SK-N-SH (cell line): ENCODE data around the gene CACNA1A. TPM values are rescaled to one million over a fixed set of nuclear protein-coding genes. Genes with fewer than 3 reads are reported as not detected.

Experiments used
- CTCF ChIA-PET: fragments of 300-600, 350-600 bp; formaldehyde crosslinking; extraction: SDS; loops from one replicate; lab custom pipeline; 2021; lab: Yijun Ruan, JAX
- POLR2A ChIA-PET: fragments of 350-600 bp; sonication (Branson Sonifier 250); formaldehyde crosslinking; extraction: SDS; loops from one replicate; lab custom pipeline; 2020; ENCODE audit warnings: antibody characterized with exemption, inconsistent platforms; lab: Yijun Ruan, JAX
- DNase-seq: peaks from one replicate; pipeline ENCODE4 v3.0.0; 2012
- H2AFZ ChIP-seq: fragments of 200-600 bp; sonication (generic); 2 replicates; pipeline ENCODE4 v1.8.1; 2016; ENCODE audit warnings: antibody characterized with exemption, mild to moderate bottlenecking, low read depth
- H3F3A ChIP-seq: fragments of 200-600 bp; sonication (generic); replicated peaks from 2 replicates; pipeline ENCODE3; 2016; ENCODE audit warnings: antibody characterized with exemption, mild to moderate bottlenecking; ENCODE audit not compliant: insufficient read depth
- H3K27ac ChIP-seq, 2 experiments: fragments of 200-500 bp in 1 of 2; fragments of 200-600 bp in 1 of 2; sonication (Bioruptor generic) in 1 of 2; sonication (generic), shearing (Covaris generic) in 1 of 2; 2 replicates each; pipeline versions ENCODE4 v1.5.1 to v1.6.1; 2014 to 2016; ENCODE audit warnings: low read depth in 2 of 2, inconsistent platforms in 1 of 2, low read length in 1 of 2, mild to moderate bottlenecking in 1 of 2, mixed read lengths in 1 of 2
- H3K27me3 ChIP-seq: fragments of 200-600 bp; sonication (generic), shearing (Covaris generic); 2 replicates; pipeline ENCODE4 v1.6.1; 2016; ENCODE audit warnings: mixed run types; ENCODE audit not compliant: insufficient read depth
- H3K36me3 ChIP-seq, 2 experiments: fragments of 200-500 bp in 1 of 2; fragments of 200-600 bp in 1 of 2; sonication (Bioruptor generic) in 1 of 2; sonication (generic) in 1 of 2; replicated peaks in 1 of 2; 2 replicates each; pipeline versions ENCODE3 to v1.5.1; 2014 to 2016; ENCODE audit warnings: low read length in 1 of 2, mild to moderate bottlenecking in 1 of 2; ENCODE audit not compliant: insufficient read depth in 2 of 2, control insufficient read depth in 1 of 2
- H3K4me1 ChIP-seq, 2 experiments: fragments of 200-500 bp in 1 of 2; fragments of 200-600 bp in 1 of 2; sonication (Bioruptor generic) in 1 of 2; sonication (generic), shearing (Covaris generic) in 1 of 2; 2 replicates each; pipeline versions ENCODE4 v1.5.1 to v1.6.1; 2014 to 2016; ENCODE audit warnings: low read depth in 1 of 2, low read length in 1 of 2, mixed run types in 1 of 2; ENCODE audit not compliant: insufficient read depth in 2 of 2, control insufficient read depth in 1 of 2
- H3K4me2 ChIP-seq: fragments of 200-600 bp; sonication (generic), shearing (Covaris generic); 2 replicates; pipeline ENCODE4 v1.6.1; 2017; ENCODE audit warnings: mixed run types
- H3K4me3 ChIP-seq, 2 experiments: fragments of 200-500 bp in 1 of 2; fragments of 200-600 bp in 1 of 2; sonication (Bioruptor generic) in 1 of 2; sonication (generic), shearing (Covaris generic) in 1 of 2; 2 replicates each; pipeline versions ENCODE4 v1.5.1 to v1.8.1; 2014 to 2016; ENCODE audit warnings: low read depth in 2 of 2, inconsistent platforms in 1 of 2, low read length in 1 of 2, mild to moderate bottlenecking in 1 of 2, mixed read lengths in 1 of 2, moderate library complexity in 1 of 2
- H3K79me2 ChIP-seq: fragments of 200-600 bp; sonication (generic); 2 replicates; pipeline ENCODE4 v1.8.1; 2017; ENCODE audit warnings: mild to moderate bottlenecking; ENCODE audit not compliant: insufficient read depth
- H3K9ac ChIP-seq: fragments of 200-600 bp; sonication (generic); 2 replicates; pipeline ENCODE4 v1.6.1; 2017; ENCODE audit warnings: mixed run types
- H3K9me2 ChIP-seq: fragments of 200-600 bp; sonication (generic); 2 replicates; pipeline ENCODE4 v1.6.1; 2017; ENCODE audit warnings: mixed run types
- H3K9me3 ChIP-seq: fragments of 200-600 bp; sonication (generic); 2 replicates; pipeline ENCODE4 v1.6.1; 2017; ENCODE audit warnings: mixed run types, mild to moderate bottlenecking, moderate library complexity
- H4K20me1 ChIP-seq: fragments of 200-600 bp; sonication (generic); 2 replicates; pipeline ENCODE4 v1.6.1; 2017; ENCODE audit warnings: mild to moderate bottlenecking, mixed run types; ENCODE audit not compliant: insufficient read depth
- CHD2 ChIP-seq: fragments of 150-350 bp; IDR thresholded peaks from 2 replicates; pipeline ENCODE4 v1.6.1; 2018; ENCODE audit warnings: low read length; ENCODE audit not compliant: partially characterized antibody
- ELF1 ChIP-seq: IDR thresholded peaks from 2 replicates; pipeline ENCODE4 v1.4.0; 2012
- EP300 ChIP-seq, 2 experiments: IDR thresholded peaks; 2 replicates each; pipeline versions ENCODE4 v1.4.0 to v1.6.1; 2012; ENCODE audit warnings: borderline replicate concordance in 1 of 2, low read depth in 1 of 2, low read length in 1 of 2
- FOXM1 ChIP-seq: IDR thresholded peaks from 2 replicates; pipeline ENCODE4 v1.4.0; 2012; ENCODE audit warnings: low read depth, mild to moderate bottlenecking
- GABPA ChIP-seq: IDR thresholded peaks from 2 replicates; pipeline ENCODE4 v1.4.0; 2012; ENCODE audit warnings: low read depth, mild to moderate bottlenecking
- GATA2 ChIP-seq: sonication (generic); formaldehyde crosslinking; IDR thresholded peaks from 2 replicates; pipeline ENCODE4 v1.5.0; 2020; ENCODE audit warnings: mild to moderate bottlenecking, missing genetic modification reagents
- JUND ChIP-seq: IDR thresholded peaks from 2 replicates; pipeline ENCODE4 v1.4.0; 2012
- NFIC ChIP-seq: IDR thresholded peaks from 2 replicates; pipeline ENCODE4 v1.4.0; 2012; ENCODE audit warnings: borderline replicate concordance
- PBX3 ChIP-seq: IDR thresholded peaks from 2 replicates; pipeline ENCODE4; 2012
- RAD21 ChIP-seq: IDR thresholded peaks from 2 replicates; pipeline ENCODE4 v1.6.1; 2012; ENCODE audit warnings: mild to moderate bottlenecking, low read length
- RFX5 ChIP-seq: IDR thresholded peaks from 2 replicates; pipeline ENCODE4 v1.6.1; 2012; ENCODE audit warnings: mild to moderate bottlenecking, improper control_type of control experiment, low read length
- SIN3A ChIP-seq: IDR thresholded peaks from 2 replicates; pipeline ENCODE4 v1.6.1; 2012; ENCODE audit warnings: low read depth, mild to moderate bottlenecking, low read length, moderate library complexity, borderline replicate concordance
- SMC3 ChIP-seq: IDR thresholded peaks from 2 replicates; pipeline ENCODE4 v1.6.1; 2012; ENCODE audit warnings: low read depth, low read length, improper control_type of control experiment
- USF2 ChIP-seq: fragments of 150-350 bp; IDR thresholded peaks from 2 replicates; pipeline ENCODE4 v1.6.1; 2017; ENCODE audit warnings: antibody characterized with exemption, low read length, low read depth, borderline replicate concordance
- ZBTB33 ChIP-seq: IDR thresholded peaks from 2 replicates; pipeline ENCODE4 v1.4.0; 2012; ENCODE audit warnings: low read depth, borderline replicate concordance
- WGBS: methylation state at CpG from one replicate; pipeline ENCODE4 v1.1.6; 2017; ENCODE audit warnings: low lambda C conversion rate; 5-methylcytosine and 5-hydroxymethylcytosine counted together
- polyA plus RNA-seq, 3 experiments: library from polyadenylated mRNA; depleted of rRNA; stranded (reverse); fragments of >200 nt; gene quantifications; 2 replicates each; pipeline ENCODE4 v1.2.3, GENCODE V29; 2012
- TF ChIP-seq, protein P1 (sequence below): fragments of 150-350 bp; IDR thresholded peaks from 2 replicates; pipeline ENCODE4 v1.6.1; 2016; ENCODE audit warnings: mild to moderate bottlenecking, low read depth, low read length
- TF ChIP-seq, protein P2 (sequence below): IDR thresholded peaks from 2 replicates; pipeline ENCODE4 v1.4.0; 2012; ENCODE audit warnings: low read depth, borderline replicate concordance

CACNA1A gene
- polyA plus RNA-seq, 1 of the 3 experiments (the other 2 are of a cell fraction): 1.3 TPM

DNA sequence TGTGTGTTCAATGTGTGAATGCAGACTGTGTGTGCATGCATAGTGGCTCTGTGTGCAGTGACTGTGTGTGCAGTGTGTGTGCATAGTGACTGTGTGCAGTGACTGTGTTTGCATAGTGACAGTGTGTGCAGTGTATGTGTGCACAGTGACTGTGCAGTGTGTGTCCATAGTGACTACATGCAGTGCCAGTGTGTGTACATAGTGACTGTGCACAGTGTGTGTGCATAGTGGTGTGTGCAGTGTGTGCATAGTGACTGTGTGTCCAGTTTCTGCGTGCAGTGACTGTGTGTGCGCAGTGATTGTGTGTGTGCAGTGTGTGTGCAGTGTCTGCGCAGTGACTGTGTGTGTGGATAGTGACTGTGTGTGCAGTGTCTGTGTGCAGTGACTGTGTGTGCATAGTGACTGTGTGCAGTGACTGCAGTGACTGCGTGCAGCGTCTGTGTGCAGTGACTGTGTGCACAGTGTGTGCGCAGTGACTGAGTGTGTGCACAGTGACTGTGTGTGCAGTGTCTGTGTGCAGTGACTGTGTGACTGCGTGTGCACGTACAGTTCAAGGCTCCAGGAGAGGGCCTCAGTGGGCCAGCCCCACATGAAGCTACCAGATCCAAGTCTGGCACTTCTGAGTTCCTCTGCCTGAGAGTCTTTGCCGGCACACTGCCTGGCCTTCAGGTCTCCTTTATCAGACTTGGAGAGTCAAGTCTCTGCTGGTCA lies 265.8 kb downstream of the CACNA1A start:
- no peaks in the 10 kb centered on the region for H3K9me3 ChIP-seq
- CTCF ChIA-PET: interaction anchor here (0.7 to 0.8 kb wide), 2 partner anchors 13 to 30 kb away, joined by 3 read pairs; no protein-coding TSS in a partner anchor
- no peaks in the 10 kb centered on the region for H4K20me1 ChIP-seq
- H2AFZ ChIP-seq: no peak overlapping the region
- no peak overlapping the region for H3K4me2 ChIP-seq
- no peaks in the 10 kb centered on the region for H3F3A ChIP-seq
- H3K9ac ChIP-seq: no peak overlapping the region
- no peaks in the 10 kb centered on the region for H3K9me2 ChIP-seq
- H3K4me3 ChIP-seq: no peak overlapping the region
- no peak for TF ChIP-seq PBX3
- TF ChIP-seq NFIC: no peak
- TF ChIP-seq, protein P1, sequence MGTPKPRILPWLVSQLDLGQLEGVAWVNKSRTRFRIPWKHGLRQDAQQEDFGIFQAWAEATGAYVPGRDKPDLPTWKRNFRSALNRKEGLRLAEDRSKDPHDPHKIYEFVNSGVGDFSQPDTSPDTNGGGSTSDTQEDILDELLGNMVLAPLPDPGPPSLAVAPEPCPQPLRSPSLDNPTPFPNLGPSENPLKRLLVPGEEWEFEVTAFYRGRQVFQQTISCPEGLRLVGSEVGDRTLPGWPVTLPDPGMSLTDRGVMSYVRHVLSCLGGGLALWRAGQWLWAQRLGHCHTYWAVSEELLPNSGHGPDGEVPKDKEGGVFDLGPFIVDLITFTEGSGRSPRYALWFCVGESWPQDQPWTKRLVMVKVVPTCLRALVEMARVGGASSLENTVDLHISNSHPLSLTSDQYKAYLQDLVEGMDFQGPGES: no peak
- no peak for TF ChIP-seq SMC3
- no peak for TF ChIP-seq EP300 (IDR thresholded peaks at IDR 0.05; ENCODE audit: borderline replicate concordance in 1 of 2, low read depth in 1 of 2, low read length in 1 of 2)
- TF ChIP-seq USF2: no peak
- no peak for TF ChIP-seq SIN3A
- no peak for TF ChIP-seq ZBTB33
- TF ChIP-seq JUND: no peak
- no peak for TF ChIP-seq CHD2
- no peak for TF ChIP-seq GABPA
- TF ChIP-seq RFX5: no peak
- TF ChIP-seq GATA2: no peak
- TF ChIP-seq, protein P2, sequence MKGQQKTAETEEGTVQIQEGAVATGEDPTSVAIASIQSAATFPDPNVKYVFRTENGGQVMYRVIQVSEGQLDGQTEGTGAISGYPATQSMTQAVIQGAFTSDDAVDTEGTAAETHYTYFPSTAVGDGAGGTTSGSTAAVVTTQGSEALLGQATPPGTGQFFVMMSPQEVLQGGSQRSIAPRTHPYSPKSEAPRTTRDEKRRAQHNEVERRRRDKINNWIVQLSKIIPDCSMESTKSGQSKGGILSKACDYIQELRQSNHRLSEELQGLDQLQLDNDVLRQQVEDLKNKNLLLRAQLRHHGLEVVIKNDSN: no peak
- no peak for TF ChIP-seq RAD21
- no peak for TF ChIP-seq FOXM1
- no peak for TF ChIP-seq ELF1
- TF ChIP-seq, all 33 proteins: peak for 0
- H3K27ac ChIP-seq: no peak overlapping the region
- no peaks in the 10 kb centered on the region for H3K36me3 ChIP-seq
- H3K4me1 ChIP-seq: no peaks in the 10 kb centered on the region
- WGBS: 58% methylated on average over 7 of the region's 9 CpGs
- peaks cover 67% of the 10 kb centered on the region for H3K27me3 ChIP-seq
- H3K79me2 ChIP-seq: no peaks in the 10 kb centered on the region
- DNase-seq: no peak
- POLR2A ChIA-PET: no interaction called here
